Left cardiac atrium (tissue), 4 donors: ENCODE results near the gene IL2RA. TPM values are rescaled to one million over a fixed set of nuclear protein-coding genes. Genes with fewer than 3 reads are reported as not detected.
"Not testable (repeated sequence)": the region's sequence is repeated elsewhere in the genome, so short reads cannot be mapped to it uniquely, and the experiment has no call there.

Source experiments
- ATAC-seq, 2 donors: fragments of 200-7000 bp; cut with Tn5 transposase; one replicate each; pipeline ENCODE4 v1.9.1; 2020; ENCODE audit warnings: mild to moderate bottlenecking in 2 of 2, moderate library complexity in 2 of 2
- DNase-seq: peaks from one replicate; pipeline ENCODE4 v3.0.0-alpha.2; 2020
- intact Hi-C, 2 donors: fragments of 100-400 bp; cut with DNase I; formaldehyde crosslinking; loops; one replicate each; pipeline versions ENCODE4 v1.14.1 to v1.15.1; 2022 to 2023
- total RNA-seq, 2 donors: library from RNA; stranded (reverse); fragmentation: NEBNext Ultra II Directional; extraction: Animal tissue kit (Norgen Biotek cat#: 25700); gene quantifications; one replicate each; pipeline ENCODE4 v1.2.1, GENCODE V29; 2021
- donor health status: DM: no; HTN: yes; CAD: no.
- donor health status: DM: no; HTN: yes; CAD: no; lungs with severe emphysema.
- donor health status: DM: yes; HTN: yes; CAD: no.
- donor health status: Dilated cardiomyopathy.

Gene IL2RA
- total RNA-seq, 2 donors from 2014 or later = 2.7 to 6.3 TPM

DNA sequence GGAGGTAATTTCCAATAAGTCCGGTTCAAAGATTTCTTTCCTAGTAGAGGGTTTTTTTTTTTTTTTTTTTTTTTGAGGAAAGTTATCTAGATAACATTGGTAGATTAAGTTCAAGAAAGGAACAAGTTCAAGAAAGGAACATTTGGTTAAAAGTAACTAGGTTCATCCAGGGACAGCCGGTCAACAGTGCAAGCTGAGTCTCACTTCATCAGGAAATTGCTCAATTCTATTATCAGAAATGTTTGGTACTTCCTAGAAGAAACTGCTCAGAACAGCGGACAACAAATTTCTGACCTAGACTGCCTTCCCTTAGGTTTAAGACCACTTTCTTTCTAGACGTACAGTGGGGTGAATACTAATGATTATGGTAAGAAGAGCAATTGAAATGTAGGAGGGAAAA, 3.7 kb upstream of the IL2RA start:
- no peak for DNase-seq
- peak; percentile 57 to 72 for ATAC-seq
- intact Hi-C loops = loop anchor here in 1 of 2 donors (10.0 kb wide), 1 partner anchor 51 kb away; no protein-coding TSS in a partner anchor

DNA sequence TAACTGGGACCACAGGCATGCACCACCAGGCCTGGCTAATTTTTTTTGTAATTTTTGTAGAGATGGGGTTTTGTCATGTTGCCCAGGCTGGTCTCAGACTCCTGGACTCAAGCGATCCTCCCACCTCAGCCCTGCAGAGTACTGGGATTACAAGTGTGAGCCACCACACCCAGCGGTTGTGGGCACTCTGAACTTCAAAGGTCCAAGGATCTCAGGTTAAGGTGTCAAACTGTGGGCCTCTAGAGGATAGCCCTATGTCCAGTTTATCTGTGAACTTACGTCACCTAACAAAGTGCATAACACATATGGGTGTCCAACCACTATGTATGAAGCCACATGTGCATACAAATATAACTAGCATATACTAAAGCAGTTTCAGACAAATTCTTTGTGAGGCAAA, 3.2 kb upstream of the IL2RA start:
- DNase-seq = no peak
- ATAC-seq = no peak
- intact Hi-C loops = loop anchor here in 1 of 2 donors (10.0 kb wide), 1 partner anchor 51 kb away; no protein-coding TSS in a partner anchor

DNA sequence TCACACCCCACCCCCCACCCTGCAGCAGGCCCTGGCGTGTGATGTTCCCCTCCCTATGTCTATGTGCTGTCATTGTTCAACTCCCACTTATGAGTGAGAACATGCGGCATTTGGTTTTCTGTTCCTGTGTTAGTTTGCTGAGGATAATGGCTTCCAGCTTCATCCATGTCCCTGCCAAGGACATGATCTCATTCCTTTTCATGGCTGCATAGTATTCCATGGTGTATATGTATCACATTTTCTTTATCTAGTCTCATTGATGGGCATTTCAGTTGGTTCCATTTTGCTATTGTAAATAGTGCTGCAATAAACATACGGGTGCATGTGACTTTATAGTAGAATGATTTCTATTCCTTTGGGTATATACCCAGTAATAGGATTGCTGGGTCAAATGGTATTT, 2.6 kb upstream of the IL2RA start:
- DNase-seq, ATAC-seq: not testable (repeated sequence)
- intact Hi-C loops = loop anchor here in 1 of 2 donors (10.0 kb wide), 1 partner anchor 50 kb away; no protein-coding TSS in a partner anchor

DNA sequence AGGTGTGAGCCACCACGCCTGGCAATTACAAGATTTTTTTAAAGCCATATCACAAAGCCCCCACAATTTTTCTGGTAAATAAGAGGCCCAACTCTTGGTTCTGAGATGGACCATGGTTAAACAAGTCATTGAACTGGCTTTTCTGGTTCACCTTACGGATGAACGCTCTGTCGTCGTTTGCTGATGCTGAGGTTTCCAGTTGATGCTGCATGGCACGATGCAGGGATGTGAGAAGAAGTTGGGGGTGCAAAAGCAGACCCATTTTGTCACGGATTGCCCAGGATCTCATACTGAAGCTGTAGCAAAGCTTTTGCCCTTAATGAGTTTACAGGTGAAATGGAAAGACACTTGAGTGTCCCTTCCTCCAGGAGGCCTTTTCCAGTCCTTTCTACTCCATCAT, 2.0 kb upstream of the IL2RA start:
- DNase-seq (no peak), ATAC-seq (no peak)
- intact Hi-C loops = loop anchor here in 1 of 2 donors (10.0 kb wide), 1 partner anchor 49 kb away; no protein-coding TSS in a partner anchor

DNA sequence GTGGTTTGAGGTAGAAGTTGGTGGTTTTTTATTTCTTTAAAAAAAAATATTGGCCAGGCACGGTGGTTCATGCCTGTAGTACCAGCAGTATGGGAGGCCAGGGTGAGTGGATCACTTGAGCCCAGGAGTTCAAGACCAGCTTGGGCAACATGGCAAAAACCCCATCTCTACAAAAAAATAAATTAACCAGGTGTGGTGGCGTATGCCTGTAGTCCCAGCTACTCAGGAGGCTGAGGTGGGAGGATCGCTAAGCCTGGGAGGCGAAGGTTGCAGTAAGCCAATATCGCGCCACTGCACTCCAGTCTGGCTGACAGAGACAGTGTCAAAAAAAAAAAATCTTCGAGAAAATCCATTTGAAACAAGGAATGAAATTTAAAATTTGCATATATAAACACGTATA, 1.1 kb downstream of the IL2RA start:
- intact Hi-C loops = loop anchor here in 1 of 2 donors (10.0 kb wide), 1 partner anchor 46 kb away; no protein-coding TSS in a partner anchor
- DNase-seq (no peak), ATAC-seq (no peak)

DNA sequence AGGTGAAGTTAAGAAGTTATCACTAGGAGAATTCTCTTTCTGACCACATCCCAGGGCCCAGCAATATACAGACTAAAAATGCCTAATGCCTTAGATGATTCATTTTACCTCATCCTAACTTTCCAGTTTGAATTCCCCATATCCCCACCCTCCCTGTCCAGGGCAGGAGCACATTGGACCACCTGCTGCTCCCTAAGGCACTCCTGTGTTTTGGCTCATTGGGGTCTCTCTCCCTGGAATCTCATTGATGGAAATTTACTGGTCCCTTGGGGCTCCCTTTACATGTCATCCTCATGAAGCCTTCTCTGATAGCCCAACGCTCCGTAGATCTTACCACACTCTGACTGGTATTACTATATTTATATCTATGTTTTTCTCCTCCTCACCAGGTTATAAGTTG, 2.7 kb downstream of the IL2RA start:
- ATAC-seq (no peak), DNase-seq (no peak)
- intact Hi-C loops = no loop called here

DNA sequence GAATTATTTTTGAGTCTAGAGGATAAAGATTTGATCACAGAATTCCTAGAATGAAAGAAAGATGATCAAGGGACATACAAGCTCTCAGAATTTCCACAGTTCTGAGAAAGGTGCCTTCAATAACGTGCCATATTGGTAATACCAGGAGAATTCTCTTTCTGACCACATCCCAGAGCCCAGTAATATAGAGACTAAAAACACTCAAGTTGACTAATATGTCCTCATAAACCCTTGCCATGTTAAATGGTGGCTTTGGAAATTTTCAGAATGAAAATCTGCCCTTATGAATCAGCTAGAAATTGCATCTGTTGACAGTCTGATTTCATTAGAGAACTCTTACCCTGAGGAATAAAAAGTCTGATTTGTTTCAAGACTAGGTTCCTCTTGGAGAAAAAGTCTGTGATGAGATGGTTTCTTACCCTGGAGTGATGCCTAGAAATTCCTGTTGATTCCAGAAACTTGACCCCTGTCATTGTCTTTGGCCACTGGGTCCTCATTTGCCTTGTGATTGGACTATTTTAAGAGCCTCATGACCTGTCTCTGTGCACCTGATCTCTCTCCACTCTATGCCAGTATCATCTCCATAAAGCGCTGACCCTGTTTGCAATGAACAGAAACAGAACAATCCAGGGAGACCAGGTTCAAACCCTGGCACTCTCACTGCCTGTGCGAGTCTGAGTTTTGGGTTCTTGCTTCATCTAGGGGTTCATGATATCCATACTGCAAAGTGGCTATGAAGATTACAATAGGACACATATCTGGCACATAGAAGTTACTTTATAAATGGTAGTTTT, 3.3 kb downstream of the IL2RA start:
- intact Hi-C loops = no loop called here

DNA sequence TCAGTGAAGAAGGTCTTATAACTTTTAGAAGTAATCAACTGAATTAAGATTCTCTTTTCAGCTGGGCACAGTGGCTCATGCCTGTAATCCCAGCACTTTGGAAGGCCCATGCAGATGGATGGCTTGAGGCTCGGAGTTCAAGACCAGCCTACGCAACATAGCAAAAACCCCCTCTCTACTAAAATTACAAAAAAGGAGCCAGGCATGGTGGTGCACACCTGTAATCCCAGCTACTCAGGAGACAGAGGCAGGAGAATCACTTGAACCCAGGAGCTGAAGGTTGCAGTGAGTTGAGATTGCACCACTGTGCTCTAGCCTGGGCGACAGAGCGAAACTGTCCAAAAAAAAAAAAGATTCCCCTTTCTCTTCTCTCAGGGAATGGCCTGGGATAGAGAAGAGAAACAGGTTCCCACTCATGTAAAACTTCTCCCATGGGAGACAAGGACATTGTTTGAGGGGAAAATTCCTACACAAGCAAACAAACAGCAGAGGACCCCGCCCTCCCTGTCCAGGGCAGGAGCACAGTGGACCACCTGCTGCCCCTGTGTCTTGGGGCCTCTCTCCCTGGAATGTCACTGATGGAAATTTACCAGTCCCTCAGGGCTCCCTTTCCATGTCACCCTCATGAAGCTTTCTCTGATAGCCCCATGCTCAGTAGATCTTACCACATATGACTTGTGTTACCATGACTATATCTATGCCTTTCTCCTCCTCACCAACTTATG, 5.6 kb downstream of the IL2RA start:
- DNase-seq (no peak), ATAC-seq (no peak)
- intact Hi-C loops = no loop called here

More for the DNA sequence above, 3.3 kb downstream of the IL2RA start:
- DNase-seq (no peak), ATAC-seq (no peak)

DNA sequence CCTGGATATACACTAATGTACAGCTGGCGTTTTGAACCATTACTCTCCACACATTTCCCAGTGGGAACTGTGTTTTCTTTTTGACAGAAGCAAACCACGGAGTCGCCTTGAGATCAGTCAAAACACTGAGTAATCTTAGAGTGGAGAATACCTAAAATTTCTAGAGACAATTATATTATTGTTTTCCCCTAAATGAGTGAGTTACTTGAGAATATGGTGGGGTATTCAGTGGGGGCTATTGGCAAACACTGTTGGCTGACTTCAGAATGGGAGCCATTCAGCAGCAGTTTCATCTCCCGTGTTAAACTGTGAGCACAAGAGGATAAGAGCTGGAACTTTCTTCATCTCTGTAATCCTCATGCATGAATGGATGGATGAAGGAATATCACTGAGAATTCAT, 6.2 kb downstream of the IL2RA start:
- DNase-seq (no peak), ATAC-seq (no peak)
- intact Hi-C loops = no loop called here

DNA sequence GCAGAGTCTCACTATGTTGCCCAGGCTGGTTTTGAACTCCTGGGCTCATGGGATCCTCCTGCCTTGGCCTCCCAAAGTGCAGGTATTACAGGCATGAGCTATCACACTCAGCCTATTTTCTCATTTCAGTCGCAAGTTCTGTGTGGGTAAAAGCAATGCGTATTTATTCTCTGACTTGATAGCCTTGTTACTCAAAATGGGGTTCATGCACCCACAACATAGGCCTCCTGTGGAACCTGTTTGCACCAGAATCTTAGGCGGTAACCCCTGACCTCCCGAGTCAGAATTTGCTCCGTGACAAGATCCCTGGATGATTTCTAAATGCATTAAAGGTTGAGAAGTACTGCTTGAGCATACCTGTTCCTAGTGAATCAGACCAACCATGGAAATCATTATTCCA, 7.3 kb downstream of the IL2RA start:
- DNase-seq (no peak), ATAC-seq (no peak)
- intact Hi-C loops = no loop called here

DNA sequence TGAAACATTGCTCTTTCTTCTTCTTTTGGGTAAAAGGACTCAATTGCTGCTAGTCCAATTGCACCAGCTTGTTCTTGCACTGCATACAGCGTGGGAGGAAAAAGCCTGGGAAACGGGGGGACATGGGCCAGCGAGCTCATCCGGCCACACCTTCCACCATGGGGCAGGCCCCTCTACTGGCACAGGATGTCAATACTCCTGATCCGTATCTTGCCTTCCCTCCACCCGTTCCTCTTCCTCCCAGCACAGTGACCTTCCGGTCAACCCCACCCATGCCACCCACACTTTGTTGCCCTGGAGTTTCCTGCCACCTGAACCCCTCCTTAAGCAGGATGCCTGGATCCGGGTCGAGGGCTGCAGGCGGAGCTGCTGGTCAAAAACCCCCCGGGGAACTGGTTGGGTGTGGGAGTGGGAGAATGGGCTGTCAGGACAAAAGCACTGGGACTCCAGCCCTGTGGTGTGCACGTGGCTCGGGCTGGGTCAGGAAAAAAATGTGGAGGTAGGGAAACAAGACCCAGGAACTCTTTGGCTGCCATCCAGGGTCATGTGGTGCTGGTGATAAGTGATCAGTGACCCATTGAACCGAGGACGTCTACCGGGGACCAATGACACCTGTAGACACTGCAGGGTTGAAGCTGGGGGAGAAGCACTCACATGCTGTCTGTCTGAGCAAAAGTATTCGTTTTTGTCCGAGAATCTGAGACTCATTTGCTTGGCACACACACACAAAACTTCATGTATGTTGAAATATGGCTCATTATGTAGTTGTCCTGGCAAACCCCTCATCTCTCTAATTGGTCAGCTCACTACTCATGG, 8.1 kb downstream of the IL2RA start:
- ATAC-seq = peak; percentile 27 to 76
- intact Hi-C loops = no loop called here

DNA sequence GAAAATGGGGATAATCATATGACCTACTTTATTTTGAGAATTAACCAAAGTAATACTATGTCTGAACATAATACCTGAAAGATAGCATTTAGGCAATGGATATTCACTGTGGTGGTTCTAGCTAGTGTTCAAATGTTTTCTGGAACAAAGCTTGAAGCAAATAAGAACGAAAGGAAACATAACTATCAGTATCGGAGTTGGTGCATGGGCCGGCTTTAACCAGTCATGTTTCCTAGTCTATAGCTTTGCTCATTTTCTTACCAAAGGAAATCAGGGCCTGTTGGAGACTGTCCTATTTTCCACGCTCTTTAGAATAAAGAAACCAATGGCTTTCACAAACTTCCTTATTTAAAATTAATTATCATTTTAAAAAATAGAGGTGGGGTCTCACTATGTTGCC, 8.9 kb downstream of the IL2RA start:
- intact Hi-C loops = no loop called here
- DNase-seq (no peak), ATAC-seq (no peak)

More for the DNA sequence above, 8.1 kb downstream of the IL2RA start:
- DNase-seq = peak; percentile 64

DNA sequence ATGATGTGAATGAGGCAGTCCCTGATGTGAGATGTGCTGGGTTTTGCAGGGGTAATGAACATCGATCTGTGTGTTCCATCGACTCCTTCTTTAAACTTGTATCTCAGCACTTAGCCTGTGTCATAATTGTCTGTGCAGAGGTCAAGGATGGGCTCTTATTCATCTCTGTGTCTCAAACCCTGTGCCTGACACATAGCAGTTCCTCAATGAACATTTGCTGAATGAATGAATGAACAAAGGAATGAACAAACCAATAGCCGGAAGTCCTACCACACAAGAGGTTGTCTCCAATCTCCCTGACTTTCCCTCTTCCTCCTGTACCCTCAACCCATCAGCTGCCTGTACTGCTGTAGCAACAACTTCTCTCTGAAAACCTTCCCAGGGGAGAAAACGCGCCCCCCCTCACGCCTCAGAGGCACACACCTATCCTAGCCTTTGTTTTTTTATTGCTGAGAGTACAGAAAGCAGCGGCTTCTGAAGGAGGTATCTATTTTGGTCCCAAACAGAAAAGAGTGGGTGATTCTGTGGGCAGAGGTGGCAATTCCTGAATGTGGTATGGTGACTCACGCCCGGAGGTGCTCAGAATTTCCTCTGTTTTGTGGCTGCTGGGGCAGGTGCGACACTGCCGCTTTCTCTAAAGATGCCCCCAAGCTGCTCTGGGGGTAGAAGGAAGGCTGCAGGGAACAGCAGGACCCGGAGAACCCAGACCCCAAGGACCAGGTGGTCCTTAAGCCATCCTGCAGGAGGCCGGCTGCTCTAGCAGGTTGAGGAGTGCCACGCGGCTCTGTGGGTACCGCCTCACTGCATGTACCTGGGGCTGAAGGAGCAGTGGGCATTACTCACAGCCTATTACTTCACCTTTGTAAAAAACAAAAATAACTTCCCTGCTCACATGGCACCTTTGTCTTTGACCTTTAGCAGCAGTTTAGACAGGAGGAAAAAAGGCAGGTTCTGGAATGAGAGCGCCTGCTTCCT, 9.6 kb downstream of the IL2RA start:
- intact Hi-C loops = no loop called here
- no peak for DNase-seq
- no peak for ATAC-seq

DNA sequence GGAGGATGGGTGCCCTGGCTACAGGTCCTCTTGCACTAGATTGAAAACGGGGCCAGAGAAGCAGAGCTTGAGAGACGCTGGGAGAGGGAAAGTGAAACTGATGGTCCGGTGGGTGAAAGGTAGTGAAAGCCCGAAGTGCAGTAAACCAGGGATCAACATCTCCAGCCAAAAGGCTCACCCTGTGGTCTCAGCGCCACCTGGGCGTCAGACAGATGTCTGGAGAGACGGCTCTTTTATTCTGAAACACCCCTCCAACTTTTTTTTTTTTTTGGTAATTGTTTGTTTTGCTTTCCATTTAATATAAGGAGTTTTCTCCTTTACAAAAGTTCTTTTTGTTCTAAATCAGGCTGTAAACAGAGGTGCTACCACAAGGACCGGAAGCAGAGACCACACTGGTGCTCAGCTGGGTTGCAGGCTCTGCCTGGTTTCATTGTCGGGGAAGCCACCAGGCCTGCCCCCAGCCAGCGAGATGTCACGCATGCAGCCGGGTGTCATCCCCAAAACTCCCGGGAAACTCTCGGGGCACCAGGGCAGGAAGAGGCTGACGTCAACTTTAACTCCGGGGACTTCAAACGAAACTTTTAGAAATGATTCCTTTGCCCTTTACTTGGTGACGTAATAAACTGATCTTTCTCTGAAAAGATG, 11.2 kb downstream of the IL2RA start:
- intact Hi-C loops = no loop called here
- ATAC-seq (peak; percentile 80 to 84), DNase-seq (peak; percentile 61)

DNA sequence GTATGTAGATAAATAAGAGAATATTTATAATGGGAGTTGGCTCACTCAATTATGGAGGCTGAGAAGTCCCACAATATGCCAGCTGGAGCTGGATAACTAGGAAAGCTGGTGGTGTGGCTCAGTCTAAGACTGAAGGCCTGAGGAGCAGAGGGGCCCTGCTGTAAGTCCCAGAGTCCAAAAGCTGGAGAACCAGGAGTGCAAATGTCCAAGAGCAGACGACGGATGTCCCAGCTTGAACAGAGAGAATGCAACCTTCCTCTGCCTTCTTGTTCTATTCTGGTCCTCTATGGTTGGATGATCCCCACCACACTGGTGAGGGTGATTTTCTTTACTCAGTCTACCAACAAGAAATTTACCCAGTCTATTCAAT, 13.2 kb downstream of the IL2RA start:
- ATAC-seq (no peak), DNase-seq (no peak)
- intact Hi-C loops = no loop called here

DNA sequence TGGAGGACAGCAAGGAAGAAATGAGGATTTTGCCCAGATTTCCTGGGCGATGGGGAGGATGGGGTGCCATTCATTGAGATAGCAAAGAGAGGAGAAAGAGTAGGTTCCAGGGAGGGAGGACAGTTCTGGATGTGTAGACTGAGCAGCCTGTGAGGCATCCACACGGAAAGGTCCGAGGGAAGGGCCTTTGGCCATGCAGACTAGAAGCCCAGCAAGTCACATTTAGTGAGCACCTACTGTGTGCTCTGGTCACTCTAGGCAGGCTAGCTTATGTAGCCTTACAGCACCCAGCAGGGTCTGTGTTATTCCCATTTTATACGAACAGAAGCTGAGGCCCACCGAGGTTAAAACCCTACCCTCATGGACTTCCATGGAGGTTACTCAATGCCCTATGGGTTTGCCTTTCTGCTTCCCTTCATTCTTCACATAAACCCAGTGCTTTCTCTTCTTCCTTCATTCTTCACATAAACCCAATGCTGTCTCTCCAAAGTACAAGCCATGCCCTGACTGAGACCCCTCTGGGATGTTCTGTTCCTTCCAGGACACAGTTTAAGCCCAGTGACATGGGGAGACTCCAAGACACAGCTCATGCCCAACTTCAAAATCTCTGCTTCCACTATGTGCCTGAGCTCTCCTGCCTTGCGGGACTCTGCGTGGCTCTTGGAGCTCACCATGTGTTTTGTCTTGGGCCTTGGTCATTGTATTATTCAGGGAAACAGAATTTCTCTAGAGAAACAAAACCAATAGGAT, 13.7 kb downstream of the IL2RA start:
- ATAC-seq = no peak
- intact Hi-C loops = no loop called here
- DNase-seq = no peak

DNA sequence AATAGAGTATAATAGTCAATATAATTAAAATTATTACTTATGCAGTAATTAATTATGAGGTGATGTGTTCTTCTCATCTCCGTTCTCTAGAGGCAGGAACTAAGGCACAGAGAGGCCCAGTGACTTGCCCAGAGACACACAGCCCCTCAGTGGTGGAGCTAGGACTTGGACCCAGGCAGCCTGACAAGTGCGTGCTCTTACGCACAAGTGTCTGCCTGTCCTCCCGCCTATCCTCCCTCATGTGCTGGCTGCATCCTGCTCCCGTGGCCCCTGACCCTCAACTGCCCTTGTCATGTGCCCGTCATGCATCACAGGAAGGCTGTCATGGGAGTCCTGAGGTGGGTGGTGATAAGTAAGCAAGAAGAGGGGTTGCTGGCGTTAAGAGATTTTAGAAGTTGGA, 14.3 kb downstream of the IL2RA start:
- ATAC-seq (no peak), DNase-seq (no peak)
- intact Hi-C loops = no loop called here
